Parathyroid adenoma (tissue), 2 donors: ENCODE measurements around the gene SLC6A20.

ENCODE experiments used
- H2AFZ ChIP-seq: fragments of 300-600 bp; sonication (generic); one replicate; pipeline ENCODE4 v1.7.0; 2017; ENCODE audit warnings: antibody characterized with exemption, mild to moderate bottlenecking
- H3K27ac ChIP-seq: fragments of 300-600 bp; sonication (generic); one replicate; pipeline ENCODE4 v1.7.0; 2017
- H3K27me3 ChIP-seq: fragments of 300-600 bp; sonication (generic); one replicate; pipeline ENCODE4 v1.7.0; 2017; ENCODE audit warnings: low read length; ENCODE audit not compliant: control insufficient read depth, insufficient read depth
- H3K36me3 ChIP-seq: fragments of 300-600 bp; sonication (generic); one replicate; pipeline ENCODE4 v1.7.0; 2017; ENCODE audit warnings: low read length; ENCODE audit not compliant: control insufficient read depth, insufficient read depth
- H3K4me1 ChIP-seq: fragments of 300-600 bp; sonication (generic); one replicate; pipeline ENCODE4 v1.7.0; 2017; ENCODE audit warnings: control low read depth
- H3K4me2 ChIP-seq: fragments of 300-600 bp; sonication (generic); one replicate; pipeline ENCODE4 v1.7.0; 2017; ENCODE audit warnings: low read length
- H3K4me3 ChIP-seq: fragments of 300-600 bp; sonication (generic); one replicate; pipeline ENCODE4 v1.7.0; 2017; ENCODE audit warnings: low read depth, low read length
- H3K79me2 ChIP-seq: fragments of 300-600 bp; sonication (generic); one replicate; pipeline ENCODE4 v1.7.0; 2017; ENCODE audit warnings: control low read depth
- H3K9ac ChIP-seq: fragments of 300-600 bp; sonication (generic); one replicate; pipeline ENCODE4 v1.7.0; 2017; ENCODE audit warnings: mild to moderate bottlenecking
- H3K9me3 ChIP-seq: fragments of 300-600 bp; sonication (generic); one replicate; pipeline ENCODE4 v1.7.0; 2017; ENCODE audit warnings: low read length; ENCODE audit not compliant: control insufficient read depth
- CTCF ChIP-seq: fragments of 300-600 bp; sonication (generic); IDR thresholded peaks from one replicate; pipeline ENCODE4 v1.7.0; 2017; ENCODE audit warnings: antibody characterized with exemption, mild to moderate bottlenecking
- donor health status: primary hyperparathyroidism.

The SLC6A20 gene

GRCh38 chr3:45783667-45784066 lies 12.7 kb downstream of the SLC6A20 start:
- Histone ChIP-seq H3K4me2 (no peak overlapping the region), H3K4me1 (no peaks in the 10 kb centered on the region), H2AFZ (no peak overlapping the region), H3K27ac (no peak overlapping the region), H3K36me3 (no peaks in the 10 kb centered on the region), H3K27me3 (no peaks in the 10 kb centered on the region), H3K9me3 (no peaks in the 10 kb centered on the region), H3K79me2 (no peaks in the 10 kb centered on the region), H3K4me3 (no peak overlapping the region), H3K9ac (no peak overlapping the region)
- TF ChIP-seq CTCF: no peak

- H3K36me3 ChIP-seq: no peaks in the 10 kb centered on the region
- no peaks in the 10 kb centered on the region for H3K79me2 ChIP-seq
- H2AFZ ChIP-seq: no peak overlapping the region
- H3K9me3 ChIP-seq: no peaks in the 10 kb centered on the region
- H3K9ac ChIP-seq: no peak overlapping the region
- no peak overlapping the region for H3K27ac ChIP-seq
- no peak overlapping the region for H3K4me3 ChIP-seq
- TF ChIP-seq CTCF: no peak
- no peaks in the 10 kb centered on the region for H3K4me1 ChIP-seq
- no peaks in the 10 kb centered on the region for H3K27me3 ChIP-seq
- H3K4me2 ChIP-seq: no peak overlapping the region
Measured at GRCh38 chr3:45782381-45782780, 14.0 kb downstream of the SLC6A20 start.

GRCh38 chr3:45781841-45782240 lies 14.5 kb downstream of the SLC6A20 start:
- no peaks in the 10 kb centered on the region for H3K36me3 ChIP-seq
- H3K79me2 ChIP-seq: no peaks in the 10 kb centered on the region
- H2AFZ ChIP-seq: no peak overlapping the region
- H3K27ac ChIP-seq: no peak overlapping the region
- H3K4me1 ChIP-seq: no peaks in the 10 kb centered on the region
- no peak for TF ChIP-seq CTCF
- H3K27me3 ChIP-seq: no peaks in the 10 kb centered on the region
- H3K9me3 ChIP-seq: no peaks in the 10 kb centered on the region
- no peak overlapping the region for H3K4me3 ChIP-seq
- no peak overlapping the region for H3K4me2 ChIP-seq
- no peak overlapping the region for H3K9ac ChIP-seq

- H3K4me3 ChIP-seq: no peak overlapping the region
- H3K36me3 ChIP-seq: no peaks in the 10 kb centered on the region
- no peak overlapping the region for H3K9ac ChIP-seq
- no peak overlapping the region for H3K27ac ChIP-seq
- H3K9me3 ChIP-seq: no peaks in the 10 kb centered on the region
- no peaks in the 10 kb centered on the region for H3K79me2 ChIP-seq
- no peaks in the 10 kb centered on the region for H3K27me3 ChIP-seq
- no peak for TF ChIP-seq CTCF
- no peak overlapping the region for H2AFZ ChIP-seq
- no peaks in the 10 kb centered on the region for H3K4me1 ChIP-seq
- H3K4me2 ChIP-seq: no peak overlapping the region
Measured at GRCh38 chr3:45781271-45781670, 15.1 kb downstream of the SLC6A20 start.
